Left renal cortex interstitium (tissue), 4 donors: ENCODE measurements around the gene MYO5A. TPM values are rescaled to one million over a fixed set of nuclear protein-coding genes. Genes with fewer than 3 reads are reported as not detected.
"Not testable (repeated sequence)": the region's sequence is repeated elsewhere in the genome, so short reads cannot be mapped to it uniquely, and the experiment has no call there.

Experiments used
- DNase-seq, 4 donors: peaks; one replicate each; pipeline ENCODE4 v3.0.0-alpha.2; 2013; ENCODE audit warnings: low read depth in 4 of 4, low spot score in 2 of 4, missing footprints in 1 of 4
- polyA plus RNA-seq, 4 donors: library from polyadenylated mRNA; unstranded; fragments of 120-200 nt; gene quantifications; one replicate each; pipeline ENCODE4 v1.2.1, GENCODE V29; 2013; ENCODE audit not compliant: insufficient read length in 4 of 4

MYO5A gene
- polyA plus RNA-seq, 4 donors = 7.6 to 10.5 (median 8.1) TPM

- peak in 1 of 4 donors; percentile 45 for DNase-seq
These were observed 233.2 kb downstream of the MYO5A start, which contains the start of gene MYO5C for GRCh38 chr15:52295421-52296001. MYO5C (minus strand) TSS chr15:52295804; CDS start chr15:52295636, 168 bp downstream.

- DNase-seq = no peak
These were observed 233.7 kb downstream of the MYO5A start for GRCh38 chr15:52294881-52295420.

- DNase-seq = no peak
These were observed 235.8 kb downstream of the MYO5A start for GRCh38 chr15:52292780-52293392.

- no peak for DNase-seq
These were observed 237.5 kb downstream of the MYO5A start for GRCh38 chr15:52291204-52291603.

GRCh38 chr15:52290800-52291199, 237.9 kb downstream of the MYO5A start:
- no peak for DNase-seq

- no peak for DNase-seq
These were observed 238.4 kb downstream of the MYO5A start for GRCh38 chr15:52290329-52290728.

GRCh38 chr15:52289629-52290081, 239.0 kb downstream of the MYO5A start:
- DNase-seq = no peak

GRCh38 chr15:52288986-52289385, 239.7 kb downstream of the MYO5A start:
- DNase-seq = no peak

- peak in 1 of 4 donors; percentile 32 for DNase-seq
These were observed 240.4 kb downstream of the MYO5A start for GRCh38 chr15:52288051-52288942.

- DNase-seq = no peak
These were observed 241.6 kb downstream of the MYO5A start for GRCh38 chr15:52287114-52287513.

- not testable (repeated sequence) for DNase-seq
These were observed 242.7 kb downstream of the MYO5A start for GRCh38 chr15:52285941-52286340.

GRCh38 chr15:52284164-52284563, 244.5 kb downstream of the MYO5A start:
- DNase-seq = no peak

GRCh38 chr15:52283281-52283680, 245.4 kb downstream of the MYO5A start:
- no peak for DNase-seq

GRCh38 chr15:52282418-52282817, 246.3 kb downstream of the MYO5A start:
- DNase-seq = no peak

GRCh38 chr15:52281085-52282035, 247.3 kb downstream of the MYO5A start:
- DNase-seq = no peak

GRCh38 chr15:52280326-52281084, 248.2 kb downstream of the MYO5A start:
- DNase-seq = no peak

GRCh38 chr15:52278636-52279367, 249.9 kb downstream of the MYO5A start:
- no peak for DNase-seq

GRCh38 chr15:52278135-52278534, 250.5 kb downstream of the MYO5A start:
- no peak for DNase-seq

GRCh38 chr15:52277575-52277974, 251.1 kb downstream of the MYO5A start:
- no peak for DNase-seq
